Activated CD8-positive, alpha-beta memory T cell treated with anti-CD3 and anti-CD28 coated beads, Interleukin-2, amount 50 U/mL, for 24 hours (primary cell): ENCODE results near the gene DNAJC7.

Source experiments
- DNase-seq: peaks from one replicate; pipeline ENCODE4 v3.0.0-alpha.2; 2020; ENCODE audit errors: extremely low read depth

The DNAJC7 gene

DNA sequence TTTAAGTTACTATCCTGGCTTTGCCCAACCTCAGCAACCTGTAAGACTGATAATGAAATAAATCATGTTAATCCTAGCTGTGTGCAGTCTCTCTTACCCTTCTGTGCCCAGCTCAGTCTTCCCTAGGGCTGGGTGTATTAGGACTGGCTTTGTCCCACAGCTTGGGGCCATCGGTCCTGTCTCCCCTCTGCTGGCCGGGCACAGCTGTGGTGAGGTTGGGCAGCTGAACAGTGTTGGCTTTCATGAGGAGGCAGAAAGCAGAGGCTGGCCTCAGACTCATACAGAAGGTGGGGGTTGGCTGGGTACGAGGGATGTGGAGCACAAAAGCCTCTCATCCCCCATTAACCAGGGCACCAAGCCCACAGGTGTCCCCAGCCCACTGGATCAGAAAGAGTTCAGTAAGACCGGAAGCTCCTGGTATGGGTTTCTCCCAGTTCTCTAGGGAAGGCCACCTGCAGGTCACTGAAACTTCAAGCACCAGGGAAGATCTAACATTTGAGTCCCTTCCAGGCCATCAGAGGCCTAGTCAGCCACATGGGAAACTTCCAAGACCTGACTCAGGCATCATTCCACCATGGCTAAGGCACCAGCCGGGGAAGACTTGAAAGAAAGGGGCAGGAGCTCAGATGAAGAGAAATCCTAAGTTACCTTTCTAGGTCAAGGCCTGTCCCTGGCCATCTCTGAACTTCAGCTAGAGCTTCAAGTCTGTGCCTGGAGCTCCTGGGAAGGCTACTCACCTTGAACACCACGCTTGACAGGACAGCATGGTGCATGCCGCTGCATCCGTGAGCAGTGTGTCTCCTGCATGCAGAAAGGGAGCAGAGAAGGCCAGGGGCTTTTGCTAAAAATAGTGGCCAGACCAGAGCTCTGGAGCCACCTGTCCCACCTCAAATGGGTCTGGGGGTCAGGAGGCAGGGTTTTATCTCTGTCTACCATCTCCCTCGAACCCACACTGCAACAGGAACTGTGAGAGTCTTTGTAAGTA, 41.8 kb downstream of the DNAJC7 start:
- DNase-seq = no peak

DNA sequence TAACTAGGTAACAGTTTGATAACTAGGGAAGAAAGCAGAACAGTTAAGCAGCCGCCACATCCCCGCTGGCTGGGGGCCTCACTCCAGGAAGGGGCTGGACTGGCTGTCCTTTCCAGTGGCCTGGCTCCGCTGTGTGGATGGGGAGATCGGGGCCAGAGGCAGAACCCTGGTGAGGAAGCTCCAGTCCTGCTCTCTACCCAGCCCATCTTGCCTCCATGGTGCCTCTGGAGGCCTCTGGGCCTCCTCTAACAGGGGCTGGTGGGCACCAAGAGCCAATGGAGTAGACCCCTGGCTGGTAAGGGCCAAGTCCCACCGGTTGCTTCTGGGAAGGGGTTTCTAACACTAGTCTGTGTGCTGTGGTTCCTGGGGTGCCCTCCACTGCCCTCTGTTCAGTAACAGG, 42.6 kb downstream of the DNAJC7 start:
- DNase-seq = no peak

DNA sequence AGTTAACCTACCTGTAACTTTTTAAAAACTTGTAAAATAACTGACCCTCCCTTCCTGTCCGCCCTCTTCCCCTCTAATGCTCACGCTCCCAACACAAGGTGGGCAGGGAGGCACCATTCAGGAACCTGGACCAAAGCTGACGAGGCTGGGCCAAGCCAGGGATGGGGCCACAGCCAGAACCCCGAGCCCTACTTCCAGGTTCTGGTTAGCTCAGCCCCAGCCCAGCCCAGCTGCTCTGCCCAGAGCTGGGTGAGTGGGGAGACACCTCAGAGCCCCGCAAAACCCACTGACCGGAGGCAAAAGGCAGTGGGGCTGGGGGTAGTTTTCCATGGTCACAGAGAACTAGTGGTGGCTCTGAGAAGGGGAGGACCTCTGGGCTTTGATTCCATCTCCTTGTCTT, 43.2 kb downstream of the DNAJC7 start:
- no peak for DNase-seq

DNA sequence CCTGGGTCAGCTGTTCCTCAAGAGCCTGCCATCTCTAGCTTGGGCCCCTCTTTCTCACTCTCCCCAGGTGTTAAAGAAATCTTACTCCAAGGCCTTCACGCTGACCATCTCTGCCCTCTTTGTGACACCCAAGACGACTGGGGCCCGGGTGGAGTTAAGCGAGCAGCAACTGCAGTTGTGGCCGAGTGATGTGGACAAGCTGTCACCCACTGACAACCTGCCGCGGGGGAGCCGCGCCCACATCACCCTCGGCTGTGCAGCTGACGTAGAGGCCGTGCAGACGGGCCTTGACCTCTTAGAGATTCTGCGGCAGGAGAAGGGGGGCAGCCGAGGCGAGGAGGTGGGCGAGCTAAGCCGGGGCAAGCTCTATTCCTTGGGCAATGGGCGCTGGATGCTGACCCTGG, 43.8 kb downstream of the DNAJC7 start:
- DNase-seq = no peak

DNA sequence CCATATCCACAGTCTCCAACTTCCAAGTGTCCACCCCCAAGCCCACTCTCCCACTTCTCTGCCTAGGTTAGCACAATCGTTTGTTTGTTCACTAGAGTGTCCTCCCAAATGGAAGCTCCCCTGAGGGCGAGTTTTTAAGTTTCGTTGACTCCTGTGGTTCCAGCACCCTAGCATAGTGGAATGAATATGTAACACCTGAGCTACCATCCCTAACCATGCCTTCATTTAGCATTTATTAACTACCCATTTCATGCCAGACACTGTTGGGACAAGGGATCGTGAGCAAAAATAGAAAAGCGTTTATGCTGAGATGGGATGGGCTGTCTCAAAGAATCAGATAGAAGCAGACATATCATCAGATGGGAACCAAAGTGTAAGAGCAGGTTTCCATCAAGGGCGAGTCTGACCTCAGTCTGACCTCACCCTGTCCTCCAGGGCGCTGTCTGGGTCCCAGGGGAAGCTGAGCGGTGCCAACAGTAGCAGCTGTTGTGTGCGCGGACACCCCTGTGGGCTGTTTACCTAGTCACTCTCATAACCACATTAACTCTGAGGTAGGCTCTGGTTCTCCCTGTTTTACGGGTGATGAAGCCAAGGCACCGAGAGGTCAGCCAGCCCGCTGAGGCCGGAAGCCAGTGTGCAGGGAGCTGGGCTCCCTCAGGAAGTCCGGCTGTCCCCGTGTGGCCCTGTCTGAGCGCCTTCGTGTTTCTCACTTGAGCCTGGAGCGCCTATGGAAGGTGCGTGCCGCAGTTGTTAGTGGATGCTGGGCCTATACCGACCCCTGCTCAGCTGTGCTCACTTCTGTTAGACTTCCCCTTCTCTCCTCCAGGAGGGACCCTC, 44.5 kb downstream of the DNAJC7 start:
- DNase-seq = no peak

DNA sequence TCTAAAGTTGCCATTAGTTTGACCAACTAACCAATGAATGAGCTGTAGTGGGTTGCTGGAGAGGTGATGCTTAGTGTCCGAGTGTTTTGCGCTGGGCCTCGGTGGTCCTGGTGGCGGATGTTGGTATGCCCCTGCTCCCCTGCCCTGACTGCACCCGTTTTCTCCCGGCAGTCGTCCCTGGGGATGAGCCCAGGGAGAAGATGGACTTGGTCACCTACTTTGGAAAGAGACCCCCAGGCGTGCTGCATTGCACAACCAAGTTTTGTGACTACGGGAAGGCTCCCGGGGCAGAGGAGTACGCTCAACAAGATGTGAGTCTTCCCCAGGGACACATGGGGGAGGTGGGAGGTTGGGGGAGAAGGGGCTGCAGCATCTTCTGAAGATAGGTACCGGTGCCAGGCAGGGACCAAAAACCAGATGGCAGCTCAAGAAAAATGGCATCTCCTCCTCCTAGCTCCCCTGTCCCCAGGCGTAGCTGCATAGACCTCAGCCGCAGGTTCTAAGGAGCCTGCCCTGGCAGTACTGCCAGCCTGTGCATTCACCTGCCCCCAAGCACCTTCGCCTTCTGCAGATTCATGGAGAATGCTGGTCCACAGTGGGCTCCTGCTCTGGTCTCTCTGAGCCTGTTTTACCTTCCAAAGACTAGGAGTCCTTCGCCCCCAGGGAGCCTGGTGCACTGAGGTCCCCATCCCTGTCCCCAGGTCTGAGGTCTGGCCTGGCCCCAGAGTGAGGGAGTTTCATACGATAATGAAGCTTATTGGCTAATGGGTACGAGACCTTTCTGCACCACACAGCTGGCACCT, 45.3 kb downstream of the DNAJC7 start:
- DNase-seq = no peak

DNA sequence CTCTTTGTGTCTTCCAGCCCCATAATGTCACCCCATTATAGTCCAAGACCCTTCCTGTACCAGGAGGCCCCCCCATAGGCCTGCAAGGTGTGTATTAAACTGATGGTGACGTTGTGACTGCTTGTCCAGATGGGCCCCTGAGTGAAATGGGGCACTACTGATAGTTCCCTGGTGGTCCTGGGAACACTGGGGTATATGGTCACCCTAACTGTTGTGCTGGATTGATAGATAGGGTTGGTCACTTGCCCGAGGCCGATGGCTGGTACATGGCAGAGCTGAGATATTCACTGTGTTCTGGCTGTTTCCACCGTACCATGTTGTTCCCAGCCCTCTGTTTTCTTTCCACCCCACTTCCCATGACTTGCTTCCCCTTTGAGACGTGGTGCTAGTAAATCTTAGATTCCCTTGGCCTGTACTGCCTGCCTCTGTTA, 46.3 kb downstream of the DNAJC7 start:
- no peak for DNase-seq

DNA sequence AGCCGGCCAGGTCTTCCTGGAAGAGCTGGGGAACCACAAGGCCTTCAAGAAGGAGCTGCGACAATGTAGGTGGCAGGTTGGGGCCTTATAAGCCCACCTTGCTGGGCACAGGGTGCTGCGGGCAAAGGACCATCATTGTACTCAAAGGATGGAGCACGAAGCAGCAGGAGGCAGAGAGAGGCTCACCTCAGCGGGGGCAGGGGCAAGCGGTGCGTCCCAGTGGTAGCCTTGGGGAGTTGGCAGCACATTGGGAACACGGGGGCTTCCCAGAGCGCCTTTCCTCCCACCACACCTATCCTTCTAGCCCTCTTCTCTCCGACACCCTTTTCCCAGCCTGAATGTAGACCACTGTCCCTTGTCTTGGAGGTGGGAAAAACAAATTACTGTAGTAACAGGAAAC, 48.6 kb downstream of the DNAJC7 start:
- DNase-seq = no peak

DNA sequence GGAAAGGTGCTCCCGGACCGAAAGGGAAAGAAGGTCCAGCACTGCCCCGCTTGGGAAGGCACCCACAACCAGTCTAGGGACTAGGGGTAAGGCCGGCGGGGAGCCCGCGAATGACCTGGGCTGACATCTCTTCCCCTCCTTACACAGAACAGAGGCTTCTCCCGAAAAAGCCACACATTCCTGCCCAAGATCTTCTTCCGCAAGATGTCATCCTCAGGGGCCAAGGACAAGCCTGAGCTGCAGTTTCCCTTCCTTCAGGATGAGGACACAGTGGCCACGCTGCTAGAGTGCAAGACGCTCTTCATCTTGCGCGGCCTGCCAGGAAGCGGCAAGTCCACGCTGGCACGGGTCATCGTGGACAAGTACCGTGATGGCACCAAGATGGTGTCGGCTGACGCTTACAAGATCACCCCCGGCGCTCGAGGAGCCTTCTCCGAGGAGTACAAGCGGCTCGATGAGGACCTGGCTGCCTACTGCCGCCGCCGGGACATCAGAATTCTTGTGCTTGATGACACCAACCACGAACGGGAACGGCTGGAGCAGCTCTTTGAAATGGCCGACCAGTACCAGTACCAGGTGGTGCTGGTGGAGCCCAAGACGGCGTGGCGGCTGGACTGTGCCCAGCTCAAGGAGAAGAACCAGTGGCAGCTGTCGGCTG, 49.2 kb downstream of the DNAJC7 start:
- DNase-seq = no peak

DNA sequence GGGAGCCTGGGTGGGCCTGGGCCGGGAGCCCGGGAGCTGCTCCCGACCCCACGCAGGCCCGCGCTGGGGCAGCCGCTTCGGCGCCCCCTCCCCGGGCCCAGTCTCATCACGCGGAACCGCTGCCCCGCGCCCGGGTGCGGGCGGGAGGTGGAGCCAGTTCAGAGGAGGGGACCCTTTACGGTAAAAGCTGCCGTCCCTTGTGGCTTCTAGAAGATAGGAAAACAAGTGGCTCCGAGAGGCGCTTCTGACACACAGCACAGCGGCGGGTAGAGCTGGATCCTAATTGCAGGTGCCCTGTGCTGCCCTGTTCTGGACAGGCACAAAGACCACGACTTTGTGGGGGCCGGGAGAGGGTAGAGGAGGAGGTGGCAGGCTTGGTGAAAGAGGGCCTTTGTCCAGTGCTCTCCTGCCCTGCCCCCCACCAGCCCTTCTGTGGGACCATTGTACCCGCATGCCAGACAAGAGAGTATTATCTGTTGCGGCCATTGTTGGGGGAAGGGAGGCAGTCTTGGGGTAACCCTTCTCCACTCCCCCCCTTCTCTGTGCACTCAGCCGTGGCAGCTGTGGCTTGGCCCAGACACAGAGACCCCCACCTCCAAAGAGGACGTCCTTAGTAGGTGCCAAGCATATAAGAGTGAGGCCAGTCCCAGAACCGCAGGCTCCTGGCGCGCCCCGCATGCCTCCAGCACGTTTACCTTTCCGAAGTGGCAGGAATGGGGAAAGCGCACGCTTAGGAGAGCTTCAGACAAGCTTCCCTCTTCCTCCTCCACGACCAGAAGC, 49.9 kb downstream of the DNAJC7 start:
- DNase-seq = no peak

DNA sequence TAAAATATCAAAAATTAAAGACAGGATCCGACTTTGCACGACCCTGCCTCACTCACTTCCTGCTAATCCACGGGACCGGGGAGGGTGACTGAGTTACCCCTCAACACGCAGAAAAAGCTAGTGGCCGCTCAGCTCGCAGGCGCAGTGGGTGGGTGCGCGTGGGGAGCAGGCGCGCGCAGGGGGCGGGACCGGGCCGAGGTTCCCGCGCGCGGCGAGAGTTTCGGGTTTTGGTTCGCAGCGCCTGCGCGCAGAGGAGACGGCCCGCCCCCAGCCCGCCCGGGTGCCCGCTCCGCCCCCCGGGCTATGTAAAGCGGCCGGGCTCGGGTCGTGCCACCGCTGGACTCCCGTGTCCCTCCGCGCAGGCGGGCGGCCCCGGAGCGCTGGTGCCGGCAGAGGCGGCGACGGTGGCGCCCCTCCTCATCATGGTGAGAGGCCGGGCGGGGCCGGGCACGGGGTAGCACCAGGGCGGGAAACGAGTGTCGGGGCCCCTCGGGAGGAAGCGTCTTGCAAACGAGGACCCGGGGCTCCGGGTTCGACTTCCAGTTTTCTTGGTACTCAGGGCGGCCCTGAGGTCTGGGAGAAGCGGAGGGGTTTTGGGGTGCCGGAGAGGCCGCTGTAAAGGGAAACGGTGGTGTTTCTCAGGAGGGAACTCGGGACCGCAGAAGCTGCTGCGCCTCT, 50.6 kb downstream of the DNAJC7 start, which contains the start of gene CNP:
TSS of gene CNP (plus strand) at position 333 of the 678 bp plus-strand sequence. CDS start at position 423, 90 bp downstream.
- DNase-seq = peak; percentile 77

DNA sequence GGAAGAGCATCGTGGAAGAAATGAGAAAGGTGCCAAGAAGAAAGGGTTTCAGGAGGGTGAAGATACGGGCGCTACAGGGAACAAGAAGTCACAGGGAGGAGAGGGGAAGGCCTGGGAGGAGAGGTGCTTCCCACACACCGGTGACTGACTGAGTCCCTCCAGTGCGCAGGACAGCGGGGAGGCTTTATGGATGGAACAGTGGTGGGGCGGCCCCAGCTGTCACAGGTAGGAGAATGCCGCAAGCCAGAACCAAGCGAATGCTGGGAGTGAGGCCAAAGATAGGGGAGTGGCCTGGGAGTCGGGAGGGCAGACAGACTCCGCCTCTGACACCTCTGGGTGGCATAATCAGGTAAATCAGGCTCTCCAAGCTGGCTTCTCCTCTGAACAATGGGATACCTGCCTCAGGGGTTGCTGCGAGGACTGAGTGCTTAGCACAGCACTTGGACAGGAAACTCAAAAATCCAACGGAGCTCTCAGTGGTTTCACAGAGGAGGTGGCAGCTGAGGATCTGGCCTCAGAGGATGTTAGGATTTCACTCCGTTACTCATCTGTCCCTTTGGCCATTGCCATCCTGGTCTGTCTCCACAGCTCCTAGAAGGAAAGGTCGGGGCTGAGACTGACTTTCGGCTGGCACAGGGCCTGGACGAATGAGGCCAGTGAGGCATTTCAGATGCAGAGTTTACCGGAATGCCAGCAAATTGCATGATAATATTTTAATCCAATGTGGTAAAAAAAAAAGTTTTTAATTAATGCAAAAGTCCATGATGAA, 51.4 kb downstream of the DNAJC7 start:
- peak; percentile 39 for DNase-seq

DNA sequence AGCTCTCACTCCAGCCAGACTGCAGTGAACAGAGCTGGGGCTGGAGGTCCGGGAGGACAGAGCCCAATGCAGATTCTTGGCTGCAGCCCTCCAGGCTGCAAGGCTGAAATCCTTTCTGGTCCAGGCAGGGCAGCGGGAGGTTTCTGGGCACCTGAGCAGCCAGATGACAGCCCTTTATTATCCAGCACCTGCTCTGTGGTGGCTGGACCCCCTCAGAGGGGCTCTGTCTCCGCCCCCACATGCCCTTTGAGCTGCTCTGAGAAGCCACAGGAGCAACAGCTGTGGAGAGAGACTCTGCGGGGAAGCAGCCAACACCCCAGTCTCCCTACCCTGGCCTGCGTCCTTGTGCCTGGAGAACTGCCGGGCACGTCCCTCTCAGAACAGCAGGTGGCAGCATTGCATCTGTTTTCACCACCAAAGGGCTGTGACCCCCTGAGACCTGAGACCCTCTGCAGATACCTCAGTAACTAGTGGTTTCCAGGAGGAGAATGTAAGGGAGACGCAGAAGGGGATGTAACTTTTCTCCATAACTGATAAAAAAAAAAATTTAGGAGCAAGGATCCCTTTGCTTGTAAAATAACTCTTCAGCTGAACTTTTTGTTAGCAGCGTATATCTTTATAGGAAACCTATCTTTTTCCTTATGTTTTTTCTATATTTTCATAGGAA, 54.3 kb downstream of the DNAJC7 start:
- DNase-seq = peak; percentile 48

DNA sequence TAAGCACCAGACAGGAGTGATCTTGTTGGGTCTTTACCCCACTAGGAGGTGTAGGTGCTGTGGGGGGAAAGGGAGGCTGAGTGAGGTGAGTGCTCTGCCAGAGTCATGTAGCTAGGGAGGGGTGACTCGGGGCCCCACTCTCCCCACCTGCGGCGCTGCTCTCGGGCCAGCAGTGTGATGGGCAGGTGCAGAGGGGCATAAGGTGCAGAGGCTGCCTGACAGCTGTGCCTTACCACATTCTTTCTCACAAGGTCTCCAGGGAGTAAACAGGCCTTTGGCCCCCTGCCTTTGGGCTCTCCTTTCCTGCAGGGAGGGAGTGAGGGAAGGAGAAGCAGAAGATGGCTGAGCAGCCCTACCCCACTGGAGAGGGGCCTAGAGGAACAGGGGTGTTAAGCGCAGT, 55.1 kb downstream of the DNAJC7 start:
- no peak for DNase-seq

DNA sequence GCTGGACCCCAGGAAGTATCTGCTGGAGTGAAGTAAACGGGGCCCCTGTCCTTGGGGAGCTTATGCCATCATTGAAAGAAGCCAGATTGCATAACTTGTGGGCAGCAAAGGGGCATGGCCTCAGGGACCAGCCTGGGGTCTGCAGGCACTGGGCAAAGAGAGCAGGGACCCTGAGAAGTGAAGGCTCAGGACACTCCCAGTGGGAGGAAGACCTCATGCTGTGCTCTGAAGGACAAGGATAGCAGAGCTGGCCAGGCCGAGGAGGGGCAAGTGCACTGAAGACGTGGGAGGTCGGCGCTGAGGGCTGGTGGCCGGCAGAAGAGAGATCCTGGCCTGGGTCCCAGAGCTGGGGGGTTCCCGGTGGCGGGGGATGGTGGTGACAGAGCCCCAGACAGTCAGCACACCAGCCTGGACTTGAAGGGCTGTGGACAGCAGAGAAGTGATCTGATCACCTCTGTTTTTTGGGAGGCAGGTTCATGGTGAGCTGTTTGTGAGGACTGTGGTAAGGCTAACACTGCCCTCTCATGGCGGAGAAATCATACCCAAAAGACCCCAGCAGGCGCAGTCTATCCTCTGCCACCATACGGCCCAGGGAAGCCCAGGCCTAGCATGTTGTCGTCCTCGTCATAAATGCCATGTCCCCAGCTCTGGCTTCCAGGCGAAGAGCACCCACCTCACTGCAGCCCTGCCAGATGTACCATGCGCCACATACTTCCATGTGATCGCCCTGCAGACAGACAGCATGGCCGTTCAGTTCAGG, 57.7 kb downstream of the DNAJC7 start:
- DNase-seq = no peak

DNA sequence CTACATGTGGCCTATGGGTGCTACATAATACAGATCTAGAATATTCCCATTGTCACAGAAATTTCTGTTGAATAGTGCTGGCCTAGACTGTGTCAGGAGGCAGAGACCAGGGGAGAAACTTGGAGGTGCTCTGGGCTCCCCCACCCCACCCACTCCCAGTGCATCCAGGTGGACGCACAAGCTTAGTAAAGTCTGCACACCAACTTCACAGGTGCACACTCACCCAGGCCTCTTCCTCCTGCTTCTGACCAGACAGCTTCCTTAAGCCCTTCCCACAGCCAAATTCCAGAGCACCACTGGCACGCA, 58.3 kb downstream of the DNAJC7 start:
- DNase-seq = no peak

DNA sequence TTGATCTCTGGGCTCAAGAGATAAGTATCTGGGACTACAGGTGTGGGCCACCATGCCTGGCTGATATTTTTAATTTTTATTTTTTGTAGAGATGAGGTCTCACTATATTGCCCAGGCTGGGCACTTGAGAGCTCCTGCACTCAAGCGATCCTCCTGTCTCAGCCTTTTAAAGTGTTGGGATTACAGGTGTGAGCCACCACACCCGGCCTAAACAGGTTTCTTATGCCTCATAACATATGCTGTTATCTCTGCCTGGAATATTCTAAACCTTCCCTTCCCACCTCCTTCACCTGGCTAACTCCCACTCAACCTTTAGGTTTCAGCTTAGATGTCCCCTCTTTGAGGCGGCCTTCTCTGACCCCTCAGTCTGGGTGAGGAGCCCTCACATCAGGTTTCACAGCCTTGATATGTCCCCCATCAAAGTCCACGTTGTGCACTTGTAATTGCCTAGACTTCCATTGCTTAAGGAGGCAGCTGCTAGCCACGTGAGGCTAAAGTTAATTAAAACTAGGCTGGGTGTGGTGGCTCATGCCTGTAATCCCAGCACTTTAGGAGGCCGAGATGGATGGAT, 59.3 kb downstream of the DNAJC7 start:
- DNase-seq = no peak
